Measurements from ENCODE around the gene POMP. TPM values are rescaled to one million over a fixed set of nuclear protein-coding genes. Genes with fewer than 3 reads are reported as not detected.

POMP gene
- total RNA-seq, 1 donor from 2014 or later = 54.0 TPM

DNA sequence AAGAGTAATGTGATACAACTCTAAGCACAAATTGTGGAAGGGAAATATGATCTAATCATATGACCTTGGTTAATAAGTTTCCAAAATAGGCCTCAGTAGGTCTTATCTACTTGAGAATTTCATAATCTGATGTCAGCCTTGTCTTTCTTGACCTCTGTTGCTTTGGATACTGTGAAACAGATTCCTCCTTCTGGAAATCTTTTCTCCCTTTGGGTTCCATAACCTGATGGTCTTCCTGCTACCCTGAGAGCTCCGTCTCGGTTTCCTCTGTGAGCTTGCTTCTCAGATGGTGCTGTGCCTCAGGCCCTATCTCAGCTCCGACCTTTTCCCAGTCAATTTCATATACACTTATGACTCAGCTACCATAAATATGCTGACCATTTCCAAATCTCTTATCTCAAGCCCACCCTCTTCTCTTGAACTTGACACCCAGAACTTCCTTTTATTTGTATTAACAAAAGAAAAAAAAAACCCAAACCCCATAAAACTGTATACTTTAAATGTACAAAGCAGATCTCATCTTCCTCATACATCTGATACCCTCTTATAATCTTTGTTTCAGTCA, 66.2 kb downstream of the POMP start:
- intact Hi-C loops (cut with micrococcal nuclease) = no loop called here
- H3K36me3 Mint-ChIP-seq (ENCODE audit: low read depth) = no peaks in the 10 kb centered on the region
- H3K27ac Mint-ChIP-seq = no peak overlapping the region
- POLR2A ChIA-PET = no interaction called here
- H3K9me3 Mint-ChIP-seq = no peaks in the 10 kb centered on the region
- no peak for ATAC-seq (ENCODE audit: low read depth)
- no peak for DNase-seq
- TF ChIP-seq, protein P1, sequence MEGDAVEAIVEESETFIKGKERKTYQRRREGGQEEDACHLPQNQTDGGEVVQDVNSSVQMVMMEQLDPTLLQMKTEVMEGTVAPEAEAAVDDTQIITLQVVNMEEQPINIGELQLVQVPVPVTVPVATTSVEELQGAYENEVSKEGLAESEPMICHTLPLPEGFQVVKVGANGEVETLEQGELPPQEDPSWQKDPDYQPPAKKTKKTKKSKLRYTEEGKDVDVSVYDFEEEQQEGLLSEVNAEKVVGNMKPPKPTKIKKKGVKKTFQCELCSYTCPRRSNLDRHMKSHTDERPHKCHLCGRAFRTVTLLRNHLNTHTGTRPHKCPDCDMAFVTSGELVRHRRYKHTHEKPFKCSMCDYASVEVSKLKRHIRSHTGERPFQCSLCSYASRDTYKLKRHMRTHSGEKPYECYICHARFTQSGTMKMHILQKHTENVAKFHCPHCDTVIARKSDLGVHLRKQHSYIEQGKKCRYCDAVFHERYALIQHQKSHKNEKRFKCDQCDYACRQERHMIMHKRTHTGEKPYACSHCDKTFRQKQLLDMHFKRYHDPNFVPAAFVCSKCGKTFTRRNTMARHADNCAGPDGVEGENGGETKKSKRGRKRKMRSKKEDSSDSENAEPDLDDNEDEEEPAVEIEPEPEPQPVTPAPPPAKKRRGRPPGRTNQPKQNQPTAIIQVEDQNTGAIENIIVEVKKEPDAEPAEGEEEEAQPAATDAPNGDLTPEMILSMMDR (IDR thresholded peaks at IDR 0.05) = no peak
- CTCF ChIA-PET = no interaction called here
- H3K4me1 Mint-ChIP-seq = no peaks in the 10 kb centered on the region
- no peak overlapping the region for H3K4me3 Mint-ChIP-seq
- H3K27me3 Mint-ChIP-seq = peaks cover 18% of the 10 kb centered on the region

Other genes starting within 250 kb of the POMP start
- gene FLT1, start 164.0 kb upstream of the POMP start, total RNA-seq = 0.46 and 1.3 TPM in 2 replicates
- gene SLC46A3, start 59.8 kb downstream of the POMP start, total RNA-seq = 8.6 and 11.8 TPM in 2 replicates
- not detected in 2 replicates for gene MTUS2, start 161.2 kb downstream of the POMP start, total RNA-seq